ENCODE data around the gene LCK.

LCK gene

DNA sequence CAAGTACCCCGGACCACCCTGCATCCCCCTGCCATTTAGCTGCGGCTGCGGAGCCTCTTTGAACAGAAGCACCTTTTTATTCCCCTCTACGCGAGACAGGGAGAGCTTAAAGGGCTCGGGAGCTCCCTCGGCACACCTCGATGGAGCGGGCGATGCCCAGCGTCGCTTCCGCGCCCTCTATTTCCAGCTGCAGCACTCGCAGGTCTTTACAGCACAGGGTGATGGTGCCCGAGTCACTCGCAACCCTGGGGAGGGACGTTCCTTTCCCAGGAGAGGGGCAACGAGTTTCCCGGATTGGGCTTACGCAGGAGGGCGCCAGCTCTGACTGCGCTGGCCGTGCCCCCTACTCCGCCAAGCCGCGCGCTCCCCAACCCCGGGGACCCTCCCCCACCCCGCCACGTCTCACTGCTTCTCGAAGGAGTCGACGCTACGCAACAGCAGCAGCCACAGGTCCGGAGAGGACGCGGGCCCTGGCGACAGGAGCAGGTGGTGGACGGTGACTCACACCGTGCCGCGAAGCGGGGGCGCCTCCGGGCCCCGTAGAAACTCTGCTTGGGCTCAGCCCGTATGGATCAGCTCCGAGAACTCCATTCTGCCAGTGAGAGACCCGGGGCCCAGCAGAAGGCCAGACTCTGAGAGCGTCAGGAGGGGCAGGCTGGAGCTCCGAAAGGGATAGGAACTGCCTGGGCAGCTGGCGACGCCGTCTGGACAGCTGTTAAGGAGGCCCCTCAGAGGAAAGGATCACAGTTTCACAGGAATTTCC is 9.9 kb upstream of the LCK start:
- H3K4me3 ChIP-seq (ENCODE audit: low read length) = peak overlapping the region; percentile 70
- DNase-seq = peak; percentile 75
- H3K18ac ChIP-seq (ENCODE audit: low read length) = peak overlapping the region; percentile 11
- H3K27me3 ChIP-seq (ENCODE audit: insufficient read depth, low read length, poor library complexity) = no peaks in the 10 kb centered on the region
- no peaks in the 10 kb centered on the region for H3K79me2 ChIP-seq (ENCODE audit: control insufficient read depth, insufficient read depth, low read length)
- no peaks in the 10 kb centered on the region for H3K36me3 ChIP-seq (ENCODE audit: control insufficient read depth, insufficient read depth, low read length)
- H3K4me1 ChIP-seq (ENCODE audit: control insufficient read depth, low read depth, low read length) = no peaks in the 10 kb centered on the region
- no peak overlapping the region for H2AK5ac ChIP-seq (ENCODE audit: low read length)
- H4K8ac ChIP-seq (ENCODE audit: low read depth, low read length) = no peak overlapping the region
- no peaks in the 10 kb centered on the region for H3K79me1 ChIP-seq (ENCODE audit: low read length)
- H2BK15ac ChIP-seq (replicated peaks; ENCODE audit: low read depth) = no peak overlapping the region
- H3K4ac ChIP-seq (ENCODE audit: low read depth, low read length) = peak overlapping the region; percentile 11
- no CpG with 5 or more reads among the region's 55 CpGs for WGBS (ENCODE audit: extremely low coverage, insufficient coverage, low lambda C conversion rate)
- H3K56ac ChIP-seq (ENCODE audit: low read length) = peak overlapping the region; percentile 98
- H2BK120ac ChIP-seq (ENCODE audit: low read depth, low read length) = no peak overlapping the region
- H2BK5ac ChIP-seq (ENCODE audit: low read length) = no peak overlapping the region
- H3K9ac ChIP-seq (ENCODE audit: low read length) = peak overlapping the region; percentile 90
- peak overlapping the region; percentile 34 for H3K27ac ChIP-seq (ENCODE audit: low read depth, low read length)
- no peak overlapping the region for H3K23ac ChIP-seq (ENCODE audit: low read length)
- peak overlapping the region; percentile 94 for H3K4me2 ChIP-seq (ENCODE audit: low read length)
- no peak overlapping the region for H4K5ac ChIP-seq (ENCODE audit: low read length)

DNA sequence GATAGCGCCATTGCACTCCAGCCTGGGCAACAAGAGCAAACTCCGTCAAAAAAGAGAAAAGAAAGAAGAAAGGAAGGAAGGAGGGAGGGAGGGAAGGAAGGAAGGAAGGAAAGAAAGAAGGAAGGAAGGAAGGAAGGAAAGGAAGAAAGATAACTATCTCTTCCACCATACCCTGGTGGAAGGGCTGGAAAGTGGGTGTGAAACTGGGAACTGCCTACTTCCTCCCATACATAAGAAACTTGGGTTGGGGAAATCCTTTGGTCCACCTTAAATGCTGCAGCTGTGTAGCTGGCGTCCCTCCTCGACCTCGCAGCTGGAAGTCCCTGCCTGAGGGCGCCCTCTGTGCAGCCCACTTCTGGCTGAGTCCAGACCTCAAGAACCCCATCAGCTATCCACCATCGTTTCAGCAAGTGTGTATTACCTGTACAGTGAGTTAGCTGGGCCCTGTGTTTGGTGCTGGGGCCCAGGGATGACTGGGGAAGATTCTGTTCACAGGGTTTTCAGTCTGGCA is 8.7 kb upstream of the LCK start:
- Histone ChIP-seq H4K8ac (ENCODE audit: low read depth, low read length) (no peak overlapping the region), H3K79me2 (ENCODE audit: control insufficient read depth, insufficient read depth, low read length) (no peaks in the 10 kb centered on the region), H2BK15ac (replicated peaks; ENCODE audit: low read depth) (no peak overlapping the region), H3K36me3 (ENCODE audit: control insufficient read depth, insufficient read depth, low read length) (no peaks in the 10 kb centered on the region), H3K23ac (ENCODE audit: low read length) (no peak overlapping the region), H2AK5ac (ENCODE audit: low read length) (no peak overlapping the region), H2BK5ac (ENCODE audit: low read length) (no peak overlapping the region), H3K9ac (ENCODE audit: low read length) (no peak overlapping the region), H3K4me1 (ENCODE audit: control insufficient read depth, low read depth, low read length) (no peaks in the 10 kb centered on the region), H3K4me2 (ENCODE audit: low read length) (no peak overlapping the region), H3K79me1 (ENCODE audit: low read length) (no peaks in the 10 kb centered on the region), H3K4ac (ENCODE audit: low read depth, low read length) (no peak overlapping the region), H3K4me3 (ENCODE audit: low read length) (no peak overlapping the region), H3K56ac (ENCODE audit: low read length) (peak overlapping the region; percentile 25), H4K5ac (ENCODE audit: low read length) (no peak overlapping the region), H3K27me3 (ENCODE audit: insufficient read depth, low read length, poor library complexity) (no peaks in the 10 kb centered on the region), H3K18ac (ENCODE audit: low read length) (no peak overlapping the region), H3K27ac (ENCODE audit: low read depth, low read length) (no peak overlapping the region), H2BK120ac (ENCODE audit: low read depth, low read length) (no peak overlapping the region)
- no peak for DNase-seq
- no CpG with 5 or more reads among the region's 7 CpGs for WGBS (ENCODE audit: extremely low coverage, insufficient coverage, low lambda C conversion rate)

DNA sequence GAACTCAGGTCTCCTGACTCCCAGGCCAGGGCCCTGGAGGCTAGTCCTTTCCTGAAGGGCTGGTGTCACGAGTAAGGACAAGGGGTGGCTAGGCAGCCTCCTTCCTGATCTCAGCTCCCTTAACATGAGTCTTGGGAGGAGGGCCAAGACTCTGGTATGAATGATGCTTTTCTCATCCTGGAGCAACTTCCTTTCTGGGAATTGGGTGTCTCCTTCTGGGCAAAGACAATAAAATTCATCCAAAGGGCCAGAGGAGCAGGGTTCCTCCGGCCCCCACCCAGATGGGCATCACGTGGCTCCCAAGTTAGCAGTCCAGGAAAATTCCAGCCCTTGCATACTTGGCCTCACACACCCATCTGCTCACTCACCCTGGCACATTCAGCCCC is 4.2 kb upstream of the LCK start, which contains the start of gene FAM167B:
TSS of gene FAM167B (plus strand) at position 335 of the 386 bp plus-strand sequence. CDS start 200 bp downstream, outside the sequence.
- Histone ChIP-seq H3K4me3 (ENCODE audit: low read length) (no peak within 1 kb of the TSS), H4K8ac (ENCODE audit: low read depth, low read length) (no peak within 1 kb of the TSS), H3K27ac (ENCODE audit: low read depth, low read length) (no peak within 1 kb of the TSS), H3K79me1 (ENCODE audit: low read length) (no peaks in the 10 kb centered on the region), H3K27me3 (ENCODE audit: insufficient read depth, low read length, poor library complexity) (no peaks in the 10 kb centered on the region), H2BK5ac (ENCODE audit: low read length) (no peak within 1 kb of the TSS), H3K79me2 (ENCODE audit: control insufficient read depth, insufficient read depth, low read length) (no peaks in the 10 kb centered on the region), H3K36me3 (ENCODE audit: control insufficient read depth, insufficient read depth, low read length) (no peaks in the 10 kb centered on the region), H3K4me2 (ENCODE audit: low read length) (no peak within 1 kb of the TSS), H3K23ac (ENCODE audit: low read length) (no peak within 1 kb of the TSS), H2BK15ac (replicated peaks; ENCODE audit: low read depth) (no peak within 1 kb of the TSS), H3K4ac (ENCODE audit: low read depth, low read length) (no peak within 1 kb of the TSS), H4K5ac (ENCODE audit: low read length) (no peak within 1 kb of the TSS), H3K56ac (ENCODE audit: low read length) (no peak within 1 kb of the TSS), H3K4me1 (ENCODE audit: control insufficient read depth, low read depth, low read length) (peaks cover 1% of the 10 kb centered on the region), H3K9ac (ENCODE audit: low read length) (no peak within 1 kb of the TSS), H3K18ac (ENCODE audit: low read length) (no peak within 1 kb of the TSS), H2BK120ac (ENCODE audit: low read depth, low read length) (no peak within 1 kb of the TSS), H2AK5ac (ENCODE audit: low read length) (no peak within 1 kb of the TSS)
- no peak for DNase-seq
- no CpG with 5 or more reads among the region's 3 CpGs for WGBS (ENCODE audit: extremely low coverage, insufficient coverage, low lambda C conversion rate)

DNA sequence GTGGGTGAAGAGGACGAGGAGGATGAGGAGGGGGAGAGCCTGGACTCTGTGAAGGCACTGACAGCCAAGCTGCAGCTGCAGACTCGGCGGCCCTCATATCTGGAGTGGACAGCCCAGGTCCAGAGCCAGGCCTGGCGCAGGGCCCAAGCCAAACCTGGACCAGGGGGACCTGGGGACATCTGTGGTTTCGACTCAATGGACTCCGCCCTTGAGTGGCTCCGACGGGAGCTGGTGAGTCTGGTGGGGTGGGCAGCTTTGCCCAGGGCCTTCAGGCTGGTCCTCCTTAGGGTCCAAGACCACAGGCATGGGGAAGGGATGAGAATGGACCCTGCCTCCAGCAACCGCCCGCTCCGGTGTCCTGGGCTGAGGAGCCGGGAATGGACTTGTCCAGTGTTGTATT is 3.6 kb upstream of the LCK start:
- Histone ChIP-seq H2BK120ac (ENCODE audit: low read depth, low read length) (no peak overlapping the region), H3K56ac (ENCODE audit: low read length) (no peak overlapping the region), H3K27me3 (ENCODE audit: insufficient read depth, low read length, poor library complexity) (no peaks in the 10 kb centered on the region), H3K23ac (ENCODE audit: low read length) (no peak overlapping the region), H3K79me2 (ENCODE audit: control insufficient read depth, insufficient read depth, low read length) (no peaks in the 10 kb centered on the region), H3K4ac (ENCODE audit: low read depth, low read length) (no peak overlapping the region), H3K27ac (ENCODE audit: low read depth, low read length) (no peak overlapping the region), H3K4me1 (ENCODE audit: control insufficient read depth, low read depth, low read length) (peaks cover 1% of the 10 kb centered on the region), H3K4me2 (ENCODE audit: low read length) (no peak overlapping the region), H2BK5ac (ENCODE audit: low read length) (no peak overlapping the region), H2BK15ac (replicated peaks; ENCODE audit: low read depth) (no peak overlapping the region), H4K5ac (ENCODE audit: low read length) (no peak overlapping the region), H3K18ac (ENCODE audit: low read length) (no peak overlapping the region), H3K9ac (ENCODE audit: low read length) (no peak overlapping the region), H3K79me1 (ENCODE audit: low read length) (no peaks in the 10 kb centered on the region), H2AK5ac (ENCODE audit: low read length) (no peak overlapping the region), H4K8ac (ENCODE audit: low read depth, low read length) (no peak overlapping the region), H3K4me3 (ENCODE audit: low read length) (no peak overlapping the region), H3K36me3 (ENCODE audit: control insufficient read depth, insufficient read depth, low read length) (no peaks in the 10 kb centered on the region)
- DNase-seq = no peak
- no CpG with 5 or more reads among the region's 12 CpGs for WGBS (ENCODE audit: extremely low coverage, insufficient coverage, low lambda C conversion rate)

DNA sequence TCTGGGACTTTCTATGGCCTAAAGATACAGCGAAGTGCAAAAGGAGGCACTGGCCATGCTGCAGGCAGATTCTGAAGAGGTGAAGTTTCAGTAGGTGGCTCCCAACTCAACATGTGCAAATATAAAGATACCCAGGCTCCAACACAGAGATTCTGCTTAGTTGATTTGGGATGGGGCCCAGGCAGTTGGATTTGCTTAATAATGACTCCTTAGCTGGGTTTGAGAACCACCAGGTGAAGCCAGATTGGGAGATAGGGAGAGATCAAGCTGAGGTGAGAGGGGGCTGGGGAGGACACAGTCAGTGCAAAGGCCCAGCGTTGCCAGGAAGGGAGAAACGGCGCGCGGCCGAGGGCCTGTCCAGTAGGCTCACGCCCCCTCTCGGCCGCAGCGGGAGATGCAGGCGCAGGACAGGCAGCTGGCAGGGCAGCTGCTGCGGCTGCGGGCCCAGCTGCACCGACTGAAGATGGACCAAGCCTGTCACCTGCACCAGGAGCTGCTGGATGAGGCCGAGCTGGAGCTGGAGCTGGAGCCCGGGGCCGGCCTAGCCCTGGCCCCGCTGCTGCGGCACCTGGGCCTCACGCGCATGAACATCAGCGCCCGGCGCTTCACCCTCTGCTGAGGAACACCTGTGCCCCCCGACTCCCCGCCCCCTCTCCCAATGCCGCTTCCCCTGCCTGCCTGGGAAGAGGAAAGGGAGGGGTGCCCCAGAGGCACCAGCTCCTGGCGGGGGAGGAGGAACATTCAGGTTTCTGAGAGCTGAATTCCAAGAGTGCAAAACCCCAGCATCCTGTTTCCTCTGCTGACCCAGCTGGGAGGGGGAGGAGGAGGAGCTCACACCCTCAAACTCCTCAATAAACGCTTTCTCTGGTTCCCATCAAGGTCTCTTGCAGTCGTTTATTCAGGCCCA is 2.8 kb upstream of the LCK start:
- Histone ChIP-seq H3K4me3 (ENCODE audit: low read length) (no peak overlapping the region), H3K36me3 (ENCODE audit: control insufficient read depth, insufficient read depth, low read length) (no peaks in the 10 kb centered on the region)

More for the DNA sequence above, 2.8 kb upstream of the LCK start:
- Histone ChIP-seq H4K5ac (ENCODE audit: low read length) (no peak overlapping the region), H3K56ac (ENCODE audit: low read length) (peak overlapping the region; percentile 25), H2BK120ac (ENCODE audit: low read depth, low read length) (no peak overlapping the region), H2BK15ac (replicated peaks; ENCODE audit: low read depth) (no peak overlapping the region), H3K79me1 (ENCODE audit: low read length) (no peaks in the 10 kb centered on the region), H3K4me2 (ENCODE audit: low read length) (peak overlapping the region; percentile 46), H3K27ac (ENCODE audit: low read depth, low read length) (no peak overlapping the region), H2AK5ac (ENCODE audit: low read length) (no peak overlapping the region), H3K4ac (ENCODE audit: low read depth, low read length) (no peak overlapping the region), H3K27me3 (ENCODE audit: insufficient read depth, low read length, poor library complexity) (no peaks in the 10 kb centered on the region), H4K8ac (ENCODE audit: low read depth, low read length) (no peak overlapping the region), H3K23ac (ENCODE audit: low read length) (no peak overlapping the region), H3K9ac (ENCODE audit: low read length) (no peak overlapping the region), H3K79me2 (ENCODE audit: control insufficient read depth, insufficient read depth, low read length) (no peaks in the 10 kb centered on the region), H2BK5ac (ENCODE audit: low read length) (no peak overlapping the region), H3K4me1 (ENCODE audit: control insufficient read depth, low read depth, low read length) (peaks cover 1% of the 10 kb centered on the region), H3K18ac (ENCODE audit: low read length) (no peak overlapping the region)
- WGBS (ENCODE audit: extremely low coverage, insufficient coverage, low lambda C conversion rate) = no CpG with 5 or more reads among the region's 31 CpGs
- DNase-seq = peak; percentile 91

Data from mesendoderm (in vitro differentiated cells).